HL-60 (cell line): Measurements from ENCODE around the gene C2CD5.

Source experiments
- DNase-seq, 2 experiments: peaks; one replicate each; pipeline ENCODE4 v3.0.0-alpha.2; 2010 to 2020; ENCODE audit warnings: low read depth in 1 of 2, low spot score in 1 of 2
- H3K27ac ChIP-seq: fragments of 250-450 bp; sonication (Bioruptor Pico); replicated peaks from 2 replicates; pipeline ENCODE4 v1.5.1; 2020; ENCODE audit warnings: mild to moderate bottlenecking, moderate library complexity
- H3K27me3 ChIP-seq: fragments of 250-450 bp; sonication (Bioruptor Pico); 2 replicates; pipeline ENCODE4 v1.5.1; 2021; ENCODE audit warnings: mild to moderate bottlenecking, moderate library complexity; ENCODE audit not compliant: insufficient read depth, poor library complexity, severe bottlenecking
- H3K4me3 ChIP-seq: replicated peaks from 2 replicates; pipeline ENCODE4 v1.5.1; 2011; ENCODE audit warnings: mild to moderate bottlenecking, control low read depth, low read length; ENCODE audit not compliant: insufficient read depth
- GABPA ChIP-seq: IDR thresholded peaks from 2 replicates; pipeline ENCODE4 v1.6.1; 2012; ENCODE audit warnings: low read depth
- POLR2AphosphoS5 ChIP-seq: IDR thresholded peaks from 2 replicates; pipeline ENCODE4 v1.6.1; 2012; ENCODE audit warnings: low read depth
- SPI1 ChIP-seq: IDR thresholded peaks from 2 replicates; pipeline ENCODE4 v1.6.1; 2012; ENCODE audit warnings: low read depth, mild to moderate bottlenecking, borderline replicate concordance
- TF ChIP-seq, protein P1 (sequence below): IDR thresholded peaks from 2 replicates; pipeline ENCODE4 v1.6.1; 2012; ENCODE audit warnings: low read depth; ENCODE audit not compliant: insufficient replicate concordance
- TF ChIP-seq, protein P2 (sequence below): IDR thresholded peaks from one replicate; pipeline ENCODE4 v1.5.1; 2011; ENCODE audit warnings: low read length, control low read depth, inconsistent platforms; ENCODE audit not compliant: insufficient read depth

C2CD5 gene

DNA sequence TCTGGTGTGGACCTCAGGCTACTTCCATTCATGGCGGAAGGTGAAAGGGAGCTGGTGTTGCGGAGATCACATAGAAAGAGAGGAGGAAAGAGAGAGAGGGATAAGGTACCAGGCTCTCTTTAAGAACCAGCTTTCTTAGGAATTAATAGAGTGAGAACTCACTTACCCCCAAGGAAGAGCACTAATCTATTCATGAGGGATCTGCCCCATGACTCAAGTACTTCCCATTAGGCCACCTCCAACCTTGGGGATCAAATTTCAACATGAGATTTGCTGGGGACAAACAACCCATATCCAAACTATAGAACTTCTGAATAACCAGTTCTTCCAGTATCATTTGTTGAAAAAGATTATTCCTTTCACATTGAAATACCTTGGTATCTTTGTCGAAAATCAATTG is 34.0 kb upstream of the C2CD5 start:
- DNase-seq = no peak
- Histone ChIP-seq H3K27ac (no peak overlapping the region), H3K27me3 (no peaks in the 10 kb centered on the region), H3K4me3 (no peak overlapping the region)
- TF ChIP-seq, protein P1, sequence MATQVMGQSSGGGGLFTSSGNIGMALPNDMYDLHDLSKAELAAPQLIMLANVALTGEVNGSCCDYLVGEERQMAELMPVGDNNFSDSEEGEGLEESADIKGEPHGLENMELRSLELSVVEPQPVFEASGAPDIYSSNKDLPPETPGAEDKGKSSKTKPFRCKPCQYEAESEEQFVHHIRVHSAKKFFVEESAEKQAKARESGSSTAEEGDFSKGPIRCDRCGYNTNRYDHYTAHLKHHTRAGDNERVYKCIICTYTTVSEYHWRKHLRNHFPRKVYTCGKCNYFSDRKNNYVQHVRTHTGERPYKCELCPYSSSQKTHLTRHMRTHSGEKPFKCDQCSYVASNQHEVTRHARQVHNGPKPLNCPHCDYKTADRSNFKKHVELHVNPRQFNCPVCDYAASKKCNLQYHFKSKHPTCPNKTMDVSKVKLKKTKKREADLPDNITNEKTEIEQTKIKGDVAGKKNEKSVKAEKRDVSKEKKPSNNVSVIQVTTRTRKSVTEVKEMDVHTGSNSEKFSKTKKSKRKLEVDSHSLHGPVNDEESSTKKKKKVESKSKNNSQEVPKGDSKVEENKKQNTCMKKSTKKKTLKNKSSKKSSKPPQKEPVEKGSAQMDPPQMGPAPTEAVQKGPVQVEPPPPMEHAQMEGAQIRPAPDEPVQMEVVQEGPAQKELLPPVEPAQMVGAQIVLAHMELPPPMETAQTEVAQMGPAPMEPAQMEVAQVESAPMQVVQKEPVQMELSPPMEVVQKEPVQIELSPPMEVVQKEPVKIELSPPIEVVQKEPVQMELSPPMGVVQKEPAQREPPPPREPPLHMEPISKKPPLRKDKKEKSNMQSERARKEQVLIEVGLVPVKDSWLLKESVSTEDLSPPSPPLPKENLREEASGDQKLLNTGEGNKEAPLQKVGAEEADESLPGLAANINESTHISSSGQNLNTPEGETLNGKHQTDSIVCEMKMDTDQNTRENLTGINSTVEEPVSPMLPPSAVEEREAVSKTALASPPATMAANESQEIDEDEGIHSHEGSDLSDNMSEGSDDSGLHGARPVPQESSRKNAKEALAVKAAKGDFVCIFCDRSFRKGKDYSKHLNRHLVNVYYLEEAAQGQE = no peak
- no peak for TF ChIP-seq SPI1
- TF ChIP-seq, protein P2, sequence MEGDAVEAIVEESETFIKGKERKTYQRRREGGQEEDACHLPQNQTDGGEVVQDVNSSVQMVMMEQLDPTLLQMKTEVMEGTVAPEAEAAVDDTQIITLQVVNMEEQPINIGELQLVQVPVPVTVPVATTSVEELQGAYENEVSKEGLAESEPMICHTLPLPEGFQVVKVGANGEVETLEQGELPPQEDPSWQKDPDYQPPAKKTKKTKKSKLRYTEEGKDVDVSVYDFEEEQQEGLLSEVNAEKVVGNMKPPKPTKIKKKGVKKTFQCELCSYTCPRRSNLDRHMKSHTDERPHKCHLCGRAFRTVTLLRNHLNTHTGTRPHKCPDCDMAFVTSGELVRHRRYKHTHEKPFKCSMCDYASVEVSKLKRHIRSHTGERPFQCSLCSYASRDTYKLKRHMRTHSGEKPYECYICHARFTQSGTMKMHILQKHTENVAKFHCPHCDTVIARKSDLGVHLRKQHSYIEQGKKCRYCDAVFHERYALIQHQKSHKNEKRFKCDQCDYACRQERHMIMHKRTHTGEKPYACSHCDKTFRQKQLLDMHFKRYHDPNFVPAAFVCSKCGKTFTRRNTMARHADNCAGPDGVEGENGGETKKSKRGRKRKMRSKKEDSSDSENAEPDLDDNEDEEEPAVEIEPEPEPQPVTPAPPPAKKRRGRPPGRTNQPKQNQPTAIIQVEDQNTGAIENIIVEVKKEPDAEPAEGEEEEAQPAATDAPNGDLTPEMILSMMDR = no peak
- TF ChIP-seq POLR2AphosphoS5 = no peak
- TF ChIP-seq GABPA = no peak

DNA sequence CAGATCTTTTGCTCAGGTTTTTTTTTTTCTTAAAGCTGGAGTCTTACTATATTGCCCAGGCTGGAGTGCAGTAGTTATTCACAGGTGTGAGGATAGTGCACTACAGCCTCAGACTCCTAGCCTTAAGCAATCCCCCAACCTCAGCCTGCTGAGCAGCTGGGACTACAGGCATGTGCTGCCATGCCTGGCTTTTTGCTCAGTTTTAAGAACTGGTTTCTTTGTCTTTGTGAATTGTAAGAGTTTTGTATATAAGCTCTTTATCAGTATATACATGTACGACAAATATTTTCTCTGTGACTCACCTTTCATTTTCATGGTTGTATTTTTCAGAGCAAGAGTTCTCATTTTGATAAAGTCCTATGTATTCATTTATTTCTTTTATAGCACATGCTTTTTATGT is 33.3 kb upstream of the C2CD5 start:
- TF ChIP-seq, protein P1 = no peak
- TF ChIP-seq, protein P2 = no peak
- no peak for TF ChIP-seq GABPA
- no peak for TF ChIP-seq POLR2AphosphoS5
- TF ChIP-seq SPI1 = no peak
- H3K4me3 ChIP-seq = no peak overlapping the region
- DNase-seq = no peak
- H3K27ac ChIP-seq = no peak overlapping the region
- H3K27me3 ChIP-seq = no peaks in the 10 kb centered on the region

DNA sequence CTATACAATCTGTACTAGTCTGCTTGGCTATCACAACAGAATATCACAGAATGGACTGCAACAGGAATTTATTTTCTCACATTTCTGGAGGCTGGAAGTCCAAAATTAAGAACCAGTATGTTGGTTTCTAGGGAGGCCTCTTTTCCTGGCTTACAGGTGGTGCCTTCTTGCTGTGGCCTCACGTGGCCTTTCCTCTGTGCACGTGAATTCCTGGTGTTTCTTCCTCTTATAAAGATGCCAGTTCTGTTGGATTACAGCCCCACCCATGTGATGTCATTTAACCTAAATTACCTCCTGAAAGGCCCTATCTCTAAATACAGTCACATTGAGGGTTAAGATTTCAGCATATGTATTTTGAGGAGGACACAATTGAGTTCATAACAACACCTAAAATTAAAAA is 32.1 kb upstream of the C2CD5 start:
- no peak overlapping the region for H3K27ac ChIP-seq
- TF ChIP-seq POLR2AphosphoS5 = no peak
- TF ChIP-seq, protein P2 = no peak
- no peak for TF ChIP-seq SPI1
- TF ChIP-seq GABPA = no peak
- TF ChIP-seq, protein P1 = no peak
- DNase-seq = no peak

More for the DNA sequence above, 32.1 kb upstream of the C2CD5 start:
- Histone ChIP-seq H3K4me3 (no peak overlapping the region), H3K27me3 (no peaks in the 10 kb centered on the region)
